Measurements from ENCODE around the gene PDE7B.

The PDE7B gene

GRCh38 chr6:135851442-135852271, at the start of gene PDE7B:
TSS of gene PDE7B (plus strand) at chr6:135851701.
- DNase-seq (ENCODE audit: low read depth in 2 of 2): no peak

- DNase-seq (ENCODE audit: low read depth in 2 of 2): no peak
Observed at GRCh38 chr6:135801755-135802465, 49.6 kb upstream of the PDE7B start.

DNA sequence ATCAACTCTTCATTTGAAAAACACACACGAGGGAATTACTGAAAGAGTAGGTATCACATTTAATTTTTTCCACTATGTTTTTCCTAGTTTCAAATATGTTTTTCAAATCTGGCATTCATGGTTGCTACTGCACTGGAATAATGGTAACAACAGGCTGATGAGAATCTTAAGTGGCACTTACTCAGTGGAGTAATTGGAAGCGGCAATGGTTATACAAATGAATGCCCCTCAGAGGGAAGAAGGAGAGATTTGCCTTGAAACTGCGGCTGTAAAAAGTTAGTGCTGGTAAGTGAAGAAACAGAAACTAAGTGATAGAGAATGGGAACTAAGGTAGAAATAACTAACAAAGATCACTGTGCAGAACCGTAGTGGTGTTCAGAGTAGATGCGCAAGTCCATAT, 41.0 kb upstream of the PDE7B start:
- no peak for DNase-seq (ENCODE audit: low read depth in 2 of 2)

DNA sequence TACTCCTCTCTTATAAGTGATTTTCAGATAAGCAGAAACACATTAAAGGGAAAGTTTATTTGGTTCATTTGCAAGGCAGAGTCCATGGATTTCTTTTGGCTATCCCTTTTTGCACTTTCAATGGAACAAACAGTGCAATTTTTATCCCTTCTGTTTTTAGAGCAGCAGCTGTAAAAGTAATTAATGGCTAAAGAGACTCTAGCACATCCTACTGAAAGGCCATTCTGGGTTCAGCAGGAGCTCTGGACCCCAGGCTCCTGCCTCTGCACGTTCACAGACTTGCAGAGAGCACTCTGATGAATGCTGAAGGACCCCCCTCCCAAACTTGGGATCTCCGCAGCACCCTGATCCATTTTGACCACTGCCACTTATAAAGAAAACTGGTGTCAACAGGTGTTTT, 40.3 kb upstream of the PDE7B start:
- no peak for DNase-seq (ENCODE audit: low read depth in 2 of 2)

- DNase-seq (ENCODE audit: low read depth in 2 of 2): no peak
Observed at GRCh38 chr6:135811644-135812526, 39.6 kb upstream of the PDE7B start.

- DNase-seq (ENCODE audit: low read depth in 2 of 2): no peak
Observed at GRCh38 chr6:135813401-135813800, 38.1 kb upstream of the PDE7B start.

DNA sequence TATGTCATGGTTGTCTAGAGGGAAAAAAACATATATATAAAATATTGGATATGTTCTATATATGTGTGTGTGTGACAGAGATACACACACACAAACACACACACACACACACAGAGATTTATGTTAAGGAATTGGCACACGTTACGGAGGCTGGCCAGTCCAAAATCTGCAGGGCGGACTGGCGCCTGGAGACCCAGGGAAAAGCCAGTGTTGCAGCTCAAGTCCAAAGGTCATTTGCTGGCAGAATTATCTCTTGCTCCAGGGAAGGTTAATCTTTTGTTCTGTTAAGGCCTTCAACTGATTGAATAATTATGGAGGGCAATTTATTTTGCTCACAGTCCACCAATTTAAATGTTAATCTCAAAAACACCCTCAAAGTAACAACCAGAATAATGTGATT, 37.5 kb upstream of the PDE7B start:
- DNase-seq (ENCODE audit: low read depth in 2 of 2): no peak

DNA sequence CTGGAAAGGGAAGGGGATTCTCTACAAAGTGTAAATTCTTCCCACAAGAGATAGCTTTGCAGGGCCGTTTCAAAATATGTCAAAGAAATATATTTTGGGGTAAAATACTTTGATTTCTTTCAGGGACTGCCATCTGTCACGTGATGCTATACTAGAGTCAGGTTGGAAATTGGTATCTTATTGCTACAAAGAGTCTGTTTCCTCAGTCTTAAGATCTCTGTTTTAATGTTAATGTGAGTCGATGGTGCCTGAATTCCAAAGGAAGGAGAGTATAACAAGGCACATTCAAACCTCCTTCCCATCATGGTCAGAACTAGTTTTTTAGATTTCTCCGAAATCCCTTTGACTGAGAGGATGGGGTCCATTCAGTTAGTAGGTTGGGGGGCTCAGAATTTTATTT, 36.3 kb upstream of the PDE7B start:
- DNase-seq (ENCODE audit: low read depth in 2 of 2): no peak

DNA sequence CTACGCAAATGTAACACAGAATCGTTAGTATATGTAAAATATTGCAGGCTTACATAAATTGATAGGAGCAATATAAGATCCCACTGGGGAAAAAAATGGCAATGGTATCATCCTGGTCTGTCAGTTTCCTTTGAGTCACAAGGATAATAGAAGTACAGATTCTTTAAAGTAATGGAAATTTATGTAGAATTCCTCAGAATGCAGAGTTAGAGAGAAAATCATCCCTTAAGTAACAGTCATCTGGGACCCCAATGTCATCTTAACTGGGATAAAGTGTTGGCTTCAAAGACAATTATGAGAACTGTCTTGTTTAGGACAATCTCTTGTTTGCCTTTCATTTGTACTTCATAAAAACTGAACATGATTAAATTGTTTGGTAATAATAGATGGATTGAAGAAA, 34.5 kb upstream of the PDE7B start:
- DNase-seq (ENCODE audit: low read depth in 2 of 2): no peak

- DNase-seq (ENCODE audit: low read depth in 2 of 2): no peak
Observed at GRCh38 chr6:135819665-135820064, 31.8 kb upstream of the PDE7B start.

- no peak for DNase-seq (ENCODE audit: low read depth in 2 of 2)
Observed at GRCh38 chr6:135820340-135820739, 31.2 kb upstream of the PDE7B start.

- DNase-seq (ENCODE audit: low read depth in 2 of 2): no peak
Observed at GRCh38 chr6:135823851-135824250, 27.6 kb upstream of the PDE7B start.

- no peak for DNase-seq (ENCODE audit: low read depth in 2 of 2)
Observed at GRCh38 chr6:135826236-135826804, 25.2 kb upstream of the PDE7B start.

GRCh38 chr6:135828021-135828420, 23.5 kb upstream of the PDE7B start:
- DNase-seq (ENCODE audit: low read depth in 2 of 2): no peak

DNA sequence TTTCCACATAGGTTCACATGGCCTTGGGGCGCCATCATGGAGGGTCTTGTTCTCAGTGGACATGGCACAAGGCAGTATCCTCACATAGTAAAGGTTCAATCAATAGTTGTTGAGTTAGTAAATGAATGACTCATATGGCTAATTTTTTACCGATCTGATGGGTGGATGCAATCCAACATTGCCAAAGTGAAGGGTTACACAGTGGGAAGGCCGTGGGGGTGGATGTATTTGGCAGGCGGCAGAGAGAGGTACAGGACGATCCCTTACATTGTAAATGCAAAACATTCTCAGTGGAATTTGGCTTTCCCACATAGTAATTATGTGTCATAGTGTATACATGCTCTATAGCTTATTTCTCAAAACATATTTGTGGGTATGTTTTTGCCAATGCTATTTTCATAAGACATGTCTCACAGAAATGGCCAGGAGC, 21.0 kb upstream of the PDE7B start:
- DNase-seq (ENCODE audit: low read depth in 2 of 2): no peak

GRCh38 chr6:135831016-135831415, 20.5 kb upstream of the PDE7B start:
- DNase-seq (ENCODE audit: low read depth in 2 of 2): no peak

DNA sequence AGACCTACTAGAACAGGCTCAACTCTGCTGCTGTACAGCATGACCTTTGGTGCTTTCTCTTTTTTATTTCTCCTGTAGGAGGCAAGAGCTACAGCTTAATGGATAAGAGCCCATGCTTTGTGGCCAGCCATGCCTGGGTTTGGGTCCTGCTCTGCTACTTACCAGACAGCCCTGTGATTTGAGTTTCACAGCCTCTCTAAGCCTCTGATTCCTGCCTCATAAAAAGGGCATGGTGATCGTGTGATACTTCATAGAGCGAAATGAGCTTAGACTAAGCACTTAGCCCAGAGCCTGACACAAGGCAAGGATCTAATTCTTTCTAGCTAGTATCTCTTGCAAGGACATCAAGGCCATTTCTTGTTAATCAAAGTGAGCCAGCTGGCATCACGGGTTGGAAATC, 19.3 kb upstream of the PDE7B start:
- no peak for DNase-seq (ENCODE audit: low read depth in 2 of 2)

GRCh38 chr6:135833771-135834170, 17.7 kb upstream of the PDE7B start:
- no peak for DNase-seq (ENCODE audit: low read depth in 2 of 2)

GRCh38 chr6:135837735-135838449, 13.6 kb upstream of the PDE7B start:
- DNase-seq (ENCODE audit: low read depth in 2 of 2): no peak

DNA sequence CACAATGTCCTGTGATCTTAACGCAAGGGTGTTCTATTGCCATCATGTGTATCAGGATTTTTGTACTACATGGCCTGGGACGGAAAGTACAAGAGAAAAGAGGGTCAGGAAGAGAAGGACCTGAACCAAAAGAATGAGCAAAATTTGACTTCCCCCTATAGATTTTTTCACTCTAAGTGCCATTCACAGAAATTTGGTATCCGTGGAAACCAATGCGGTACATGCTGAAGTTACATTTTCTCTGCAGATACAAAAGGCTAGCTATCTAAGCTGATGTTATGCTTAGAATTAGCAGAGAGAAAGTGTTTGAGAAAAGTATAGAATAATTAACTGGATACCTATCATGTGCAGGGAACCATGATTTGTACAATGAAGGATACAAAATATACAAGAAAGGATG, 12.4 kb upstream of the PDE7B start:
- no peak for DNase-seq (ENCODE audit: low read depth in 2 of 2)

All from stimulated activated CD4-positive, alpha-beta T cell treated with anti-CD3 and anti-CD28 coated beads, Interleukin-1b, Interleukin-23, amount 100 ng/mL, for 1 hour (primary cell).